ENCODE measurements around the gene PITPNC1.
"Not testable (repeated sequence)": the region's sequence is repeated elsewhere in the genome, so short reads cannot be mapped to it uniquely, and the experiment has no call there.

PITPNC1 gene

GRCh38 chr17:67491009-67491680, 114.1 kb downstream of the PITPNC1 start:
- DNase-seq, result no peak

- DNase-seq, result peak; percentile 25
Measured at GRCh38 chr17:67491681-67492024, 114.6 kb downstream of the PITPNC1 start.

GRCh38 chr17:67492251-67492740, 115.2 kb downstream of the PITPNC1 start:
- no peak for DNase-seq

DNA sequence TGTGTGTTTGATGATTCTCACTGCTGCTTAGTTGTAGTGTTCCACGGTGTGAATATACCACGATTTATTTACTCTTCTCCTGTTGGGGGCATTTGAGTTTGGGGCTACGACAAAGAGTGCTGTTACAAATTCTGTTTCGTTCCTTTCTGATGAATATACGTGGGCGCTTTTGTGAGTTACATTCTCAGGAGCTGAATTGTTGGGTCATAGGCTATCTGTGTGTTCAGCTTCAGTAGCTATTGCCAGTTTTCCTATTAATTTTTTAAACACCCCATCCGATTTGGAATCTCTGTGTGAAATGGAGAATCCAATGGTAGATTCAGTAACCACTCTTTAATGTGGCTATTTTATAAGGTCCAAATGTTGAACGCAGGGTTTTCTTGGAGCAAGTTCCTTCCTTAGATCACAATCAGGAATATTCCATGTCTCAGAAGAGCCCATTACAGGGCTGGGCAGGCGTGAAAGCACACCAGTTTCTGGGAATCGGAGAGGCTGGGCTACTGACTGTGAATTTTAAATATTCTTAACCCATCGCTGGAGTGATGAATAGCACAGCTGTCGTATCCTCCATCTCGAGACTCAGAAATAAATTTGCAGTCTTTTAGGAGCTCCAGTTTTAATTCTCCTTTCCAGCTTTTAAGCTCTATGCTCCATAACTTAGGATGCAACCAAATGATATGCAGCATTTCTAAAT, 115.9 kb downstream of the PITPNC1 start:
- DNase-seq, result no peak

GRCh38 chr17:67493812-67494211, 116.7 kb downstream of the PITPNC1 start:
- DNase-seq, result no peak

DNA sequence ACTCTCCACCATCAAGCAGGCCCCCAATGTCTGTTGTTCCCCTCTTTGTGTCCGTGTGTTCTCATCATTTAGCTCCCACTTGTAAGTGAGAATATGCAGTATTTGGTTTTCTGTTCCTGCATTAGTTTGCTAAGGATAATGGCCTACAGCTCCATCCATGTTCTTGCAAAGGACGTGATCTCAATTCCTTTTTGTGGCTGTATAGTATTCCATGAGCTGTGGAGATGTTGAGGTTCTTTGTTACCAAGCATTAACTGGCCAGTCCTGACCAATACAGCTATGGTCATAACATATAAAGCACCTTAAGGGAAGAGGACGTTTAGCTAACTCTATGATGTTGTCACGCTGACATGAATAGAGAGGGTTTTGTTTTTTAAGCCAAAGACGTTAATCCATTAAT, 118.5 kb downstream of the PITPNC1 start:
- not testable (repeated sequence) for DNase-seq

DNA sequence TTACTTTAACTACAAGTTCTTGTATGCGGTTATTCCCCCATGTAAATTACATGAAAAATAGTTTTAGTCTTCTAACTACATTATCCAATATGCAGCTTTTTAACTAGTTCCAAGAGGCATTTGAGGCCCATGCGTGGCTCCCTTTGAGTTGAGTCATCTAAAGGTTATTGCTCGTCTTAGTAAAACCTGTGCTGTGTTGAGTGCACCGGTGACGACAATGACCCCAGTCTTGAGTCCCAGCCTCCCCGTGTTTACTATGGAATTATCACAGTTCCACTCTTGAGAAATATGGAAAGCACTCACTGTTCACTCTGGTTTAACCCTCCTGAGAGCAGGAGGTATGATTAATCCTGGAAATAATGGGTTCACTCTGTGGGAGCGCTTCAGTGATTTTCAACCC, 119.2 kb downstream of the PITPNC1 start:
- no peak for DNase-seq

GRCh38 chr17:67499685-67500084, 122.6 kb downstream of the PITPNC1 start:
- no peak for DNase-seq

GRCh38 chr17:67500261-67500660, 123.2 kb downstream of the PITPNC1 start:
- no peak for DNase-seq

DNA sequence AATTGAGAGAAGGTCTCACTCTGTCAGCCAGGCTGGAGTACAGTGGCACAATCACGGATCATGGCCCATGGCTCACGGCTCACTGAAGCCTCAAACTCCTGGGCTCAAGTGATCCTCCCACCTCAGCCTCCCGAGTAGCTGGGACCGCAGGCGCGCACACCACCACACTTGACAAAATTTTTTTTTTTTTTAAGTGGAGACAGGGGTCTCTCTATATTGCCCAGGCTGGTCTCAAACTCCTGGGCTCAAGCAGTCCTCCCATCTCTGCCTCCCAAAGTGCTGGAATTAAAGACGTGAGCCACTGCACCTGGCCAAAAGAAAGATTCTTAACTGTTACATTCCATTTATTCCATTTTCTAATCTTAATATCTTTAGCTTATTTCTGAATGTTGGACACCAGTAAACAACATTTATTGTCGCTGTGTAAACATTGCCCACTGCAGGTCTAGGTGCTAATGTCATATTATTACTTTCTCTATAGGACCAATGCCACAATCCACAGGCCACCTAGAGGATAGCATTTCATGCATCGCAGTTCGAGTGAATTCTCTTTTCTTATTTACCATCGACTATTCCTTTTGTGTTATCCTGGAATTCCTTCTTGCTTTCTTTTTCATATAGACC, 123.7 kb downstream of the PITPNC1 start:
- DNase-seq, result no peak

- DNase-seq, result no peak
Measured at GRCh38 chr17:67502151-67502550, 125.1 kb downstream of the PITPNC1 start.

- DNase-seq, result peak; percentile 46
Measured at GRCh38 chr17:67503184-67503583, 126.1 kb downstream of the PITPNC1 start.

DNA sequence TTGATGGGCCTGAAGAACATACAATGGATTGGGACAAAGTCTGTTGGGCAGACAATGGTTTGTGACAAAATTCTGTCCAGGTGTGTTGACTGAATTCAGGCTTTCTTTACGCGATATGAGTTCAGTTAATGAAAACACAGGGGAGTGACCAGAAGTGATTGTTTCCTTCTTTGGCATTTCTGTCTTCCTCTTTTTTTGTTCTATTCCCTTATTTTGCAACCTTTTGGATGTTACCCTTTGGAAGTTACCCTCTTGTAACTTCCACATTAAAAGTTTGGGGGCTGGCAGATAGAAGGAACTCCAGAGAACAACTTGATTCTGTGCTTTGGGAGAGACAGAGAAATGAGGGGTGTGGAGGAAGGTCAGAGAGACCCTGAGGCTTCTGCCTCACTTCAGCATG, 126.7 kb downstream of the PITPNC1 start:
- DNase-seq, result no peak

GRCh38 chr17:67504182-67504581, 127.1 kb downstream of the PITPNC1 start:
- no peak for DNase-seq

DNA sequence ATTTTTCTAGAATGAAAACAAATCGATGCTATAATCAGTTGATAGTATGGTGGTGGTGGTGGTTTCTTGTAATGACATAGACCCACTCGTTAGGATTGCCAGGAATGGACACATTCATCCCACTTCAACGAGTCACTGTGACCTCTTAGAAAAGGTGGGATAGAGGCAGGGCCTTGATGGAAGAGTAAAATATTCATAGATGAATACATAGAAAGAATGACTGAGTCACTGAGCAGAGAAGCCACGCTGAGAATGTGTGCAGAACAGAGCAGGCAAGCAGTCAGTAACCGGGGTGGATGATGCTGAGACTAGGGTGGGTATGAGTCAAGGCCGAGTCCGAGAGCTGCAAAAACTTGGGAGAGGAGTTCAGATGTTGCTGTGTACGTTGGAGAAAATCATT, 129.9 kb downstream of the PITPNC1 start:
- no peak for DNase-seq

GRCh38 chr17:67509390-67510287, 132.6 kb downstream of the PITPNC1 start:
- no peak for DNase-seq

DNA sequence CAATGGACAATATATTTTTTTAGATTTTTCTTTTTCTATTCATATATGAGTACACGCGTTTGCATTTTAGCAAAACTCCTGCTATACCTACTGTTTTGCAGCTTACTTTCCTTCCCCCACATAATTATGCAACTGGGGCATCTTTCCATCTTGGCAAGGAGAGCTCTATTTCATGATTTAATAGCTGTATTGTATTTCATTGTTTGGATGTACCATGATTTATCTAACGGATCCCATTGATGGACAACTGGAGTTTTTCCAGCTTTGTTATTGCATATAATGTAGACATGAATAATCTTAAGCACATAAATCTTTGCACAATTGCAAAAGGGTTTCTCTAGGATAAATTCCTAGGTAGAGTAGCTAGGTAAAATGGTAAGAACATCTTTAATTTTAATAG, 133.9 kb downstream of the PITPNC1 start:
- no peak for DNase-seq

DNA sequence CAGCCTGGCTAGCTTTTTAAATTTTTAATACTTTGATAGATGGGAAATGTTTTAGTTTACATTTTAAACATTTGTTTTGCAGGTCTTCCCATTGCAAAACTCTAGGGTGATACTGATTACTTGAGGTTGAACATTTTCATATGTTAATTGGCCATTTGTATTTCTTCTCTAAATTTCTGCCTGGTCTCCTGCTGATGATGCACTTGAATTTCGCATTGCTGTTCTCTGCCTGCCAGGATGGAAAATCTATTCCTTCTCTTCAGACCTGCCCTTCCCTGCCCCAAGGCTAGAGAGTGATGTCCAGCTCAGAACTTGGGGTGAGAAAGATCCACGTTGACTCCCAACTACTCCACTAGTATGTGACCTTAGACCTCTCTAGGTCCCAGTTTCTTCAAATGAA, 134.7 kb downstream of the PITPNC1 start:
- DNase-seq, result no peak

DNA sequence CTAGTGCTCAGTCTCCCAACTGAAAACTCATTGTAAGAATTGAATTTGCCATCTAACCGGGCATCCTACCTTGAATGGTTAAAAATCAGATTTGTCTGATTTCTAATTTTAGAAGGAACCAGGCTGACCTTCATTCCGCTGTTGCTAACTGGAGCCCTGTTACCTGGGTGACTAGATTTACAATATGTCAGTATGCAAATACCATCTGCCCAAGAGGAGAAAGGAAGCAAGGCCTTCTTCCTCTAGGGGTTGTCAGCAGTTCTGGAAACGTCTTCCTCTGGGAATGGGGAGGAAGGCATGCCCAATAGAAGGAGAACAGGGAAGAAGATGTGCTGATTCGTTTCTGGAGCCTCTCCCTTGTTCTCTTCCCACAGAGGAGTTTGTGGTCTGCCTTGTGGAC, 137.9 kb downstream of the PITPNC1 start:
- no peak for DNase-seq

DNA sequence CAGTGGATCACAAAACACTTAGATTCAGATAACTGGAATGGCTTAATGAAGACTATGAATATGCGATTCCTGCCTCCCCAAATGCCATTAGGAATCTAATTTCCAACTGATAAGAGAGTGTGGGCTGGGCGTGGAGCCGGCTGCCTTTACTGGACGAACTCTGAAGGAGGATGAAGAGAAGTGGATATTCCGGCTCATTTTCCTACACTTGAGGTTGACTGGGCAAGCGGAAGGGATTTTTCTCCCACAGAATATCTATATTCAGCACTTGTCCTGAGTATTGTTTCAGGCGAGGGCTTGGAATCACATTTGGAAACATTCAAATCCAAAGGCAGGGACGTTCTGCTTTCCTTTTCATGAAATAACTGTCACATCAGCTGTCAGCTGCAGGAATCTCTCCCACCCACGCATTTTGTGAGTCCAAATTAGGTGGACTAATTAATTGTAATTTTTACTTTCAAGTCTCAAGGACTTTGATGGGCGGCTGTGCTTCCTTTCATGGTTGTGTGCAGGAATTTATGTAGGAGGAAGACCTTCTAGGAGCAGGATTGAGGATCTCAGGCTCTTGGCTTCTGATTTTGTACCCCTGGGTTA, 138.5 kb downstream of the PITPNC1 start:
- no peak for DNase-seq

- DNase-seq, result not testable (repeated sequence)
Measured at GRCh38 chr17:67516571-67516970, 139.5 kb downstream of the PITPNC1 start.

DNA sequence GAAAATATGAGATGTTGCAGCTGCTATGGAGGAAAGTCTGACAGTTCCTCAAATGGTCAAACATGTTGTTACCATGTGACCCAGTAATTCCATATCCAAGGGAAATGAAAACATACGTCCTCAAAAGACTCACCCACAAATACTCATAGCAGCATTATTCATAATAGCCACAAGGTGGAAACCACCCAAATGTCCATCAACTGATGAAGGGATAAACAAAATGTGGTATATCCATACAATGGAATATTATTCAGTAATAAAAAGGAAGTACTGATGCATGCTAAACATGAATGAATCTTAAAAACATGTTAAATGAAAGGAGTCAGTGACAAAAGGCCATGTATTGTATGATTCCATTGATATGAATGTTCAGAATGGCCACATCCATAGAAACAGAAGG, 140.2 kb downstream of the PITPNC1 start:
- no peak for DNase-seq

GRCh38 chr17:67518876-67519275, 141.8 kb downstream of the PITPNC1 start:
- no peak for DNase-seq
